Erythroblast (primary cell): ENCODE measurements around the gene NEDD4L.

Source experiments
- GATA1 ChIP-seq: IDR thresholded peaks from 2 replicates; pipeline ENCODE4 v1.6.1; 2011; ENCODE audit warnings: low read depth, mild to moderate bottlenecking, control low read depth, low read length, moderate library complexity
- POLR2A ChIP-seq: IDR thresholded peaks from 2 replicates; pipeline ENCODE4 v1.6.1; 2011; ENCODE audit warnings: mild to moderate bottlenecking, low read length

DNA sequence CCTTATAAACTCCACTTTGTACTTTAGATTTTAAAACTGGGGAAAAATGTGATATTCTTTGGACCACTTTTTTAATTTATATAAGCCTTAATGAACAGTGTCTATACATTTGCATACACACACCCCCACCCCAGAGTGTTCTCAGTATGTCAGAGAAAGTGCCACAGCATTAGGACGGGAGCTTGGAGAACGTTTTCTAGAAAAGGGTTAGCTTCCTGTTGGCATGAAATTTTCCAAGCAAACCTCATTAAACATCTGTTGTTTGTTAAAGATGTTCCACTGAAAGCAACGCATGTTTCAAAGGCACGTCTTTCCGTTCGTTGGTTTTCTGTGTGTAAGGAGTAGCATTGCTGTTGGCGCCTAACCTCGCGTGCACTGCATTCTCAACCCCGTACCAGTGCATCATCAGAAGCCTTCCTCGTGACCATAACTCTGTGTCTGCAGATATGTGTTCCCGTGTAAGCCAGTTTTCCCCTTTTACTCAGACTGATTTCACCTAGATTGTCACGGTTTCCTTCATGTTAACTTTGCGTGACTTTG, 356.4 kb downstream of the NEDD4L start:
- TF ChIP-seq POLR2A (no peak), GATA1 (no peak)
